Ascending aorta (tissue), 2 donors: ENCODE measurements around the gene RBM15. TPM values are rescaled to one million over a fixed set of nuclear protein-coding genes. Genes with fewer than 3 reads are reported as not detected.

Experiments
- DNase-seq, 2 donors: peaks; one replicate each; pipeline ENCODE4 v3.0.0-alpha.2; 2019; ENCODE audit warnings: low spot score in 2 of 2
- H3K27ac ChIP-seq, 2 donors: fragments of 200-600 bp; sonication (generic); one replicate each; pipeline ENCODE4 v1.5.1; 2016 to 2017; ENCODE audit warnings: mild to moderate bottlenecking in 1 of 2
- H3K27me3 ChIP-seq: fragments of 200-600 bp; sonication (generic); one replicate; pipeline ENCODE4 v1.5.1; 2017
- H3K36me3 ChIP-seq, 2 donors: fragments of 200-600 bp; sonication (generic); one replicate each; pipeline ENCODE4 v1.5.1; 2016
- H3K4me1 ChIP-seq, 2 donors: fragments of 200-600 bp; sonication (generic); one replicate each; pipeline ENCODE4 v1.5.1; 2016 to 2017; ENCODE audit warnings: mild to moderate bottlenecking in 1 of 2
- H3K4me3 ChIP-seq, 2 donors: fragments of 200-600 bp; sonication (generic); one replicate each; pipeline ENCODE4 v1.5.1; 2016 to 2017; ENCODE audit warnings: mild to moderate bottlenecking in 1 of 2
- H3K9me3 ChIP-seq, 2 donors: fragments of 200-600 bp; sonication (generic); one replicate each; pipeline ENCODE4 v1.5.1; 2016
- intact Hi-C: fragments of 100-400 bp; cut with DNase I; formaldehyde crosslinking; loops from one replicate; pipeline ENCODE4 v1.15.1; 2023
- total RNA-seq: library from RNA; depleted of rRNA; stranded (reverse); fragments of >200 nt; gene quantifications from one replicate; pipeline ENCODE4 v1.1.0, GENCODE V29; 2016
- TF ChIP-seq, protein P1 (sequence below), 3 experiments: fragments of 200-600 bp in 2 of 3; fragments of 450-650 bp in 1 of 3; sonication (generic) in 2 of 3; IDR thresholded peaks; one replicate each; pipeline ENCODE4 v1.5.1; 2016 to 2019; ENCODE audit warnings: antibody characterized with exemption in 3 of 3, mild to moderate bottlenecking in 1 of 3, moderate library complexity in 1 of 3

RBM15 gene
- total RNA-seq, 1 donor from 2014 or later: 13.6 TPM

DNA sequence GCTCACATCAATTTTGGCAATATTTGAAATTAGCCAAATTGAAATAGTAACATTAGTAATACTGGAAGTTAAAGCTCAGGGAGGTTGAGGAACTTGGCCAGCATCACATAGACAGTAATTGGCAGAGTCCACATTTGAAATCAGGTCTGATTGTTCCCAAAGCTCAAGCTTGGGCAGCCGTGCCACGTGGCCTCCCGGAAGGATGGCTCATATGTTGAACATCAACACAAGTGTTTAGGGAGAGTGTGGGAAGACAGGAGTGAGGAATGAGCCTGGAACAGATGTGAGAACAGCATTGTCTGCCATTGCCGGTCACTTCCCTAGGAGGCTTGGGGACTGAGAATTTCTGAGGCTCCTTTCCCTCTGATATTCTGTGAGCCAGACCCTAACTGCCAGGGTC, 40.2 kb upstream of the RBM15 start:
- Histone ChIP-seq H3K9me3 (no peaks in the 10 kb centered on the region), H3K36me3 (no peaks in the 10 kb centered on the region), H3K27me3 (no peaks in the 10 kb centered on the region), H3K4me1 (no peaks in the 10 kb centered on the region), H3K4me3 (no peak overlapping the region), H3K27ac (no peak overlapping the region)
- no peak for DNase-seq
- intact Hi-C loops: no loop called here
- TF ChIP-seq, protein P1, sequence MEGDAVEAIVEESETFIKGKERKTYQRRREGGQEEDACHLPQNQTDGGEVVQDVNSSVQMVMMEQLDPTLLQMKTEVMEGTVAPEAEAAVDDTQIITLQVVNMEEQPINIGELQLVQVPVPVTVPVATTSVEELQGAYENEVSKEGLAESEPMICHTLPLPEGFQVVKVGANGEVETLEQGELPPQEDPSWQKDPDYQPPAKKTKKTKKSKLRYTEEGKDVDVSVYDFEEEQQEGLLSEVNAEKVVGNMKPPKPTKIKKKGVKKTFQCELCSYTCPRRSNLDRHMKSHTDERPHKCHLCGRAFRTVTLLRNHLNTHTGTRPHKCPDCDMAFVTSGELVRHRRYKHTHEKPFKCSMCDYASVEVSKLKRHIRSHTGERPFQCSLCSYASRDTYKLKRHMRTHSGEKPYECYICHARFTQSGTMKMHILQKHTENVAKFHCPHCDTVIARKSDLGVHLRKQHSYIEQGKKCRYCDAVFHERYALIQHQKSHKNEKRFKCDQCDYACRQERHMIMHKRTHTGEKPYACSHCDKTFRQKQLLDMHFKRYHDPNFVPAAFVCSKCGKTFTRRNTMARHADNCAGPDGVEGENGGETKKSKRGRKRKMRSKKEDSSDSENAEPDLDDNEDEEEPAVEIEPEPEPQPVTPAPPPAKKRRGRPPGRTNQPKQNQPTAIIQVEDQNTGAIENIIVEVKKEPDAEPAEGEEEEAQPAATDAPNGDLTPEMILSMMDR (IDR thresholded peaks at IDR 0.05): no peak

DNA sequence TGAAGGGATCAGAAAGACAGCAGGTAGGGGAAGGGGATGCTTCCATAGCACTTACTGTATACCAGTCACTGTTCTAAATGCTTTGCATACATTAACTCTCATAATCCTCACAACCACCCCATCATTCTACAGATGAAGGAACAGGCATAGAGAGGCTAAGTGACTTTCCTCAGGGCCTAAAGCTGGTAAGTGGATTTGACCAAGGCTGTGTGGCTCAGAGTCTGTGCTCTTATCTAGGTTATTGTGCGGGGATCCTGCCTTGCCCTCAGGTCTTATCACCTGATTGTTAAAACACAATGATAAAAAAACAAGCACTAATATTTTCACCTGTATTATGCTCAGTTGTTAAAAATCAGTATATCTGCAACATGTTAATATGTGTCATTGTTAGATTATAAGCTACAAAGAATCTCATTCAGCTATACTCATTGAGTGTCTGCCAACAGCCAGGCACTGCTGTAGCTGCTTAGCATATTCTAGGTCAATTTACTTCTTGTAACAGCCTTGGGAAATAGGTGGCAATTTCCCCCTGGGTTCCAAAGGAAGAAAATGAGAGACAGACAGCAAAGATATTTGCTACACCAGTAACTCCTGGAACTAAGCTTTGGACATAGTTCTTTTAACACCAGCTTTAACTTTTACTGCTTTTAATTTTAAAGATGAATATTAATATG, 38.6 kb upstream of the RBM15 start:
- H3K4me3 ChIP-seq: no peak overlapping the region
- no peak for DNase-seq
- no peaks in the 10 kb centered on the region for H3K27me3 ChIP-seq
- TF ChIP-seq, protein P1 (IDR thresholded peaks at IDR 0.05): no peak
- H3K36me3 ChIP-seq: no peaks in the 10 kb centered on the region
- no peaks in the 10 kb centered on the region for H3K4me1 ChIP-seq
- no peaks in the 10 kb centered on the region for H3K9me3 ChIP-seq
- no peak overlapping the region for H3K27ac ChIP-seq
- intact Hi-C loops: no loop called here

DNA sequence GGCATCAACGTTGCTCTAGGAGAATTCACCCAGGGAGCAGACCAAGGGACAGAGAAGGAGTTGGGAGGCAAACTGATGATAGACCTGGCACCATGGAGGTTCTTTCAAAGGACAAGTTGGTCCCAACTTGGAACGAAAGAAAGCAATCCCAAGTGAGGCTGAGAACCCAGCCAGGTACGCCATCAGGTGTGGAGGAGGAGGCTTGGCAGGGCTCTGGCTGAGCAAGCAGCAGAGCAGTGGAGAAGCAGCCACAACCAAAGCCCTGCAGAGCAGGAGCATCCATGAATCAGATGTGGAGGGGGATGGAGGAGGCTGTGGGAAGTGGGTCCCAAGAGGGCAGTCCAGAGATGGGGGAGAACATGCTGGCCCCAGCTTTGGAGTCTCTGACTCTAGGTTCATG, 36.3 kb upstream of the RBM15 start:
- intact Hi-C loops: no loop called here
- H3K9me3 ChIP-seq: no peaks in the 10 kb centered on the region
- H3K27ac ChIP-seq: no peak overlapping the region

DNA sequence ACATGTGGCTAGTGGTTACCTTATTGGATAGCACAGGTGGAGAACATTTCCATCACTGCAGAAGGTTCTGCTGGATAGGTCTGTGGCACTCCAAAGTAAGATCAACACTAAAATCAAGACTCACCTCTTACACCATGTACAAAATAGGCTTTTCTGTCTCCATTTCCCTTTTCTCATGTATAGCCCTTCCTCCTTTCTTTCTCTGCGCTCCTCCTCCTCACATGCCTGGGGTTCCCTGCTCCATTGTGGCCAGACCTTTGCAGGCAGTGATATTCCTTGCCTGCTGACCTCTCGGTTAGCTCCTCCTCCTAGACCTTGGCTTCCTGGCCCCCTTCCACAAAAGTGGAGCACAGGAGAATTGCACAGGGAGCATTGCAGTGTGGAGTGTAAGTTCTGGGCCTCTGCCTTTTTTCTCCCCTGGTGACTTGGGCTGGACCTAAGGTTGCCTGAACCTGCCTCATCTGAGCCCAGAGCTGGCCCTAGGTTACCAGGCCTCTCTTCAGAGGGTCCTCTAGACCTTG, 33.2 kb upstream of the RBM15 start:
- H3K27me3 ChIP-seq: no peaks in the 10 kb centered on the region
- H3K4me1 ChIP-seq: no peaks in the 10 kb centered on the region
- TF ChIP-seq, protein P1 (IDR thresholded peaks at IDR 0.05): no peak
- H3K9me3 ChIP-seq: no peaks in the 10 kb centered on the region
- no peak for DNase-seq
- intact Hi-C loops: no loop called here
- H3K36me3 ChIP-seq: no peaks in the 10 kb centered on the region
- H3K4me3 ChIP-seq: no peak overlapping the region
- no peak overlapping the region for H3K27ac ChIP-seq

More for the DNA sequence above, 36.3 kb upstream of the RBM15 start:
- Histone ChIP-seq H3K4me1 (no peaks in the 10 kb centered on the region), H3K4me3 (no peak overlapping the region), H3K27me3 (no peaks in the 10 kb centered on the region), H3K36me3 (no peaks in the 10 kb centered on the region)
- TF ChIP-seq, protein P1 (IDR thresholded peaks at IDR 0.05): no peak
- DNase-seq: no peak

DNA sequence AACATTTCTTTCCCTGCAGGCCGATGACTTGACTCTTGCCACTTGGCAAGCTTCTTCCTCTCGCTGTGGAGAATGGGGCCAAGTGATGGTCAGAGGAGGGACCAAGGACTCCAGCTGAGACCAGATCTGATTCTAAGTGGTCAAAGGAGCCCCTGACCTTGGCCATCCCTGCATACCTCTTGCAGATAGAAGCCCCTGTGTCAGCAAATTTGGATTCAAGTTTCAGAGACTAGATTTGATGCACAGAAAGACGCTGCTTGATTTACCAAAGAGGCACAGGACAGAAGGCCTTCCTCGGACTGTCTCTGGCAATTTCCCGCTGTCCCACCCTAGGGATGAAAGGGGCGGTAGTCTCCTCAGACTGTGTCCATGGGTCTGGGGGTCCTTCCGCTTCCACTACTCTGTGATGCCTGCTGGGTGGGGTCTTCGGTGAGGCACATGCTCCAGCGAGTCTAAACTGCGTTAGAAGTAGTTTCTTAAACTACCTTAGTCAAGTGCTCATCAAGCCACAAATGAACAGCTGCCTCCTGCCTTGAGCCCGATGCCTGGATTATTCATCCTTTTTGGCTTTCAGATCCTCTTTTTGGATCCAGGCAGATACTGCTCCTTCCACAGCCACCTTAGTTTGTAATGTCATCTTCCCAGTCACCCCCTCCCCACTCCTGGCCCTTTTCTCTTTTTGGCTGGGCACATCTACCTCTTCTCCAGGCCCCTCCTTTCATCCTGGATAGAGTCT, 31.8 kb upstream of the RBM15 start:
- Histone ChIP-seq H3K27me3 (no peaks in the 10 kb centered on the region), H3K4me3 (no peak overlapping the region), H3K4me1 (no peaks in the 10 kb centered on the region), H3K36me3 (no peaks in the 10 kb centered on the region), H3K27ac (no peak overlapping the region), H3K9me3 (no peaks in the 10 kb centered on the region)
- intact Hi-C loops: no loop called here
- DNase-seq: no peak
- TF ChIP-seq, protein P1 (IDR thresholded peaks at IDR 0.05): no peak
